B cell (primary cell): ENCODE measurements around the gene PHLDA3. TPM values are rescaled to one million over a fixed set of nuclear protein-coding genes. Genes with fewer than 3 reads are reported as not detected.

Experiments
- ATAC-seq: fragments of 200-7000 bp; cut with Tn5 transposase; one replicate; pipeline ENCODE4 v1.10.0; 2021; ENCODE audit warnings: low read depth, mild to moderate bottlenecking, moderate number of reproducible peaks, moderate library complexity
- CTCF ChIA-PET: fragments of 350-600 bp; sonication (Branson Sonifier 250); formaldehyde crosslinking; loops from one replicate; lab custom pipeline; 2021; ENCODE audit warnings: antibody characterized with exemption, inconsistent platforms; lab: Charles Lee
- POLR2A ChIA-PET: fragments of 350-600 bp; sonication (Branson Sonifier 250); formaldehyde crosslinking; loops from one replicate; lab custom pipeline; 2021; ENCODE audit warnings: antibody characterized with exemption; lab: Charles Lee
- DNase-seq: peaks from one replicate; pipeline ENCODE4 v3.0.0; 2013
- H2AFZ ChIP-seq: 2 replicates; pipeline ENCODE4 v1.6.1; 2012; ENCODE audit warnings: mild to moderate bottlenecking, low read depth, low read length; ENCODE audit not compliant: insufficient read depth, poor library complexity, severe bottlenecking
- H3K27ac ChIP-seq, 2 donors: 1 replicate in 1 of 2; 2 replicates in 1 of 2; pipeline ENCODE4 v1.5.1; 2012 to 2013; ENCODE audit warnings: low read length in 2 of 2, mild to moderate bottlenecking in 2 of 2, moderate library complexity in 1 of 2
- H3K27me3 ChIP-seq, 4 experiments: fragments of 200-600 bp in 1 of 4; sonication (generic) in 1 of 4; replicated peaks in 1 of 4; 1 replicate in 2 of 4; 2 replicates in 2 of 4; pipeline versions ENCODE4 v1.6.1 to v1.7.0; 2013 to 2016; ENCODE audit warnings: low read length in 3 of 4, mild to moderate bottlenecking in 2 of 4, mixed read lengths in 1 of 4, moderate library complexity in 1 of 4; ENCODE audit not compliant: insufficient read depth in 4 of 4, control insufficient read depth in 3 of 4; ENCODE audit errors: control extremely low read depth in 1 of 4
- H3K36me3 ChIP-seq, 2 experiments: replicated peaks in 1 of 2; 1 replicate in 1 of 2; 2 replicates in 1 of 2; pipeline versions ENCODE4 v1.6.1 to v1.7.1; 2013; ENCODE audit warnings: low read length in 1 of 2; ENCODE audit not compliant: insufficient read depth in 2 of 2, control insufficient read depth in 1 of 2; ENCODE audit errors: control extremely low read depth in 1 of 2, extremely low read depth in 1 of 2
- H3K4me1 ChIP-seq, 2 donors: fragments of 200-600 bp in 1 of 2; sonication (generic) in 1 of 2; 1 replicate in 1 of 2; 2 replicates in 1 of 2; pipeline versions ENCODE4 v1.5.1 to v1.6.1; 2013 to 2017; ENCODE audit warnings: low read length in 2 of 2; ENCODE audit not compliant: control insufficient read depth in 2 of 2, insufficient read depth in 2 of 2
- H3K4me2 ChIP-seq: replicated peaks from 2 replicates; pipeline ENCODE3; 2012; ENCODE audit warnings: mild to moderate bottlenecking, low read depth, low read length; ENCODE audit not compliant: poor library complexity, severe bottlenecking
- H3K4me3 ChIP-seq, 5 experiments: fragments of 200-600 bp in 1 of 5; sonication (generic) in 1 of 5; 1 replicate in 3 of 5; 2 replicates in 2 of 5; pipeline versions ENCODE4 v1.5.1 to v1.7.0; 2011 to 2016; ENCODE audit warnings: low read length in 4 of 5, mild to moderate bottlenecking in 4 of 5, low read depth in 2 of 5, control low read depth in 1 of 5, moderate library complexity in 1 of 5; ENCODE audit not compliant: insufficient read depth in 1 of 5; ENCODE audit errors: control extremely low read depth in 1 of 5, extremely low read depth in 1 of 5
- H3K79me2 ChIP-seq: fragments of 200-600 bp; sonication (generic); one replicate; pipeline ENCODE4 v1.6.0; 2016; ENCODE audit warnings: low read length; ENCODE audit not compliant: control insufficient read depth, insufficient read depth
- H3K9ac ChIP-seq: fragments of 200-600 bp; sonication (generic); 2 replicates; pipeline ENCODE4 v1.6.1; 2017; ENCODE audit warnings: mild to moderate bottlenecking, low read length, moderate library complexity
- H3K9me3 ChIP-seq, 3 donors: one replicate each; pipeline versions ENCODE4 v1.6.1 to v1.7.1; 2013; ENCODE audit warnings: low read length in 2 of 3; ENCODE audit not compliant: control insufficient read depth in 2 of 3, insufficient read depth in 1 of 3; ENCODE audit errors: control extremely low read depth in 1 of 3
- H4K20me1 ChIP-seq: 2 replicates; pipeline ENCODE4 v1.6.0; 2012; ENCODE audit warnings: mild to moderate bottlenecking, low read length; ENCODE audit not compliant: insufficient read depth, control insufficient read depth, poor library complexity, severe bottlenecking
- H3K27ac Mint-ChIP-seq: one replicate; pipeline ENCODE4 v1.8.0; 2021; ENCODE audit warnings: mixed read lengths
- H3K27me3 Mint-ChIP-seq: one replicate; pipeline ENCODE4 v1.8.0; 2021; ENCODE audit warnings: mixed read lengths
- H3K4me1 Mint-ChIP-seq: one replicate; pipeline ENCODE4 v1.8.0; 2021; ENCODE audit warnings: mixed read lengths
- H3K4me3 Mint-ChIP-seq: one replicate; pipeline ENCODE4 v1.8.0; 2021; ENCODE audit warnings: mixed read lengths
- H3K9me3 Mint-ChIP-seq: one replicate; pipeline ENCODE4 v1.8.0; 2022; ENCODE audit warnings: mixed read lengths; ENCODE audit not compliant: insufficient read depth
- EZH2 ChIP-seq: IDR thresholded peaks from 2 replicates; pipeline ENCODE4 v1.6.1; 2012; ENCODE audit warnings: borderline replicate concordance, low read depth, mild to moderate bottlenecking, moderate library complexity, low read length; ENCODE audit not compliant: insufficient read depth, poor library complexity, severe bottlenecking
- WGBS: methylation state at CpG from one replicate; pipeline ENCODE4 v1.1.5; 2013; ENCODE audit warnings: missing lambda C conversion rate; ENCODE audit not compliant: insufficient coverage; 5-methylcytosine and 5-hydroxymethylcytosine counted together
- intact Hi-C: fragments of 100-400 bp; cut with micrococcal nuclease; formaldehyde crosslinking; loops from one replicate; pipeline ENCODE4 v1.10.0; 2022
- polyA plus RNA-seq: library from polyadenylated mRNA; depleted of rRNA; stranded (reverse); fragments of >200 nt; gene quantifications from 2 replicates; pipeline ENCODE4 v1.2.3, GENCODE V29; 2012
- total RNA-seq, 2 donors: library from RNA; stranded (reverse); fragments of 120-200 nt in 1 of 2; gene quantifications; 1 replicate in 1 of 2; 2 replicates in 1 of 2; pipeline versions ENCODE4 v1.2.3 to v1.2.4, GENCODE V29; 2013 to 2022
- TF ChIP-seq, protein P1 (sequence below): fragments of 200-600 bp; IDR thresholded peaks from one replicate; pipeline ENCODE4 v1.8.0; 2022; ENCODE audit warnings: antibody characterized with exemption, mild to moderate bottlenecking

The PHLDA3 gene
- total and polyA plus RNA-seq, 2 donors (not counting 1 experiment from before 2014, with no cell fraction given), result 0.20 to 0.30 TPM

- H3K9me3 ChIP-seq, result no peaks in the 10 kb centered on the region
- no peaks in the 10 kb centered on the region for H3K36me3 ChIP-seq
- ChIA-PET POLR2A (no interaction called here), CTCF (interaction anchor here (1.5 to 13.3 kb wide), 10 partner anchors 10 to 499 kb away, joined by 3 to 407 read pairs (median 40); no protein-coding TSS in a partner anchor)
- H3K4me2 ChIP-seq, result no peak overlapping the region
- peaks cover 9% of the 10 kb centered on the region for H4K20me1 ChIP-seq
- no peak overlapping the region for H3K4me3 Mint-ChIP-seq
- peaks cover 0 to 3% of the 10 kb centered on the region in 2 donors for H3K4me1 ChIP-seq
- H3K79me2 ChIP-seq, result peaks cover 5% of the 10 kb centered on the region
- H3K27me3 ChIP-seq, result no peaks in the 10 kb centered on the region
- H3K9ac ChIP-seq, result no peak overlapping the region
- no peak overlapping the region for H3K27ac Mint-ChIP-seq
- H2AFZ ChIP-seq, result no peak overlapping the region
- H3K27ac ChIP-seq, result no peak overlapping the region
- DNase-seq, result no peak
- no peaks in the 10 kb centered on the region for H3K9me3 Mint-ChIP-seq
- H3K4me1 Mint-ChIP-seq, result peaks cover 12% of the 10 kb centered on the region
- H3K27me3 Mint-ChIP-seq, result no peaks in the 10 kb centered on the region
- no peak overlapping the region for H3K4me3 ChIP-seq
- ATAC-seq, result no peak
- intact Hi-C loops, result no loop called here
- 100% methylated on average over 2 of the region's 2 CpGs for WGBS
- TF ChIP-seq, protein P1, sequence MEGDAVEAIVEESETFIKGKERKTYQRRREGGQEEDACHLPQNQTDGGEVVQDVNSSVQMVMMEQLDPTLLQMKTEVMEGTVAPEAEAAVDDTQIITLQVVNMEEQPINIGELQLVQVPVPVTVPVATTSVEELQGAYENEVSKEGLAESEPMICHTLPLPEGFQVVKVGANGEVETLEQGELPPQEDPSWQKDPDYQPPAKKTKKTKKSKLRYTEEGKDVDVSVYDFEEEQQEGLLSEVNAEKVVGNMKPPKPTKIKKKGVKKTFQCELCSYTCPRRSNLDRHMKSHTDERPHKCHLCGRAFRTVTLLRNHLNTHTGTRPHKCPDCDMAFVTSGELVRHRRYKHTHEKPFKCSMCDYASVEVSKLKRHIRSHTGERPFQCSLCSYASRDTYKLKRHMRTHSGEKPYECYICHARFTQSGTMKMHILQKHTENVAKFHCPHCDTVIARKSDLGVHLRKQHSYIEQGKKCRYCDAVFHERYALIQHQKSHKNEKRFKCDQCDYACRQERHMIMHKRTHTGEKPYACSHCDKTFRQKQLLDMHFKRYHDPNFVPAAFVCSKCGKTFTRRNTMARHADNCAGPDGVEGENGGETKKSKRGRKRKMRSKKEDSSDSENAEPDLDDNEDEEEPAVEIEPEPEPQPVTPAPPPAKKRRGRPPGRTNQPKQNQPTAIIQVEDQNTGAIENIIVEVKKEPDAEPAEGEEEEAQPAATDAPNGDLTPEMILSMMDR, result no peak
- TF ChIP-seq EZH2, result no peak
These were observed 45.5 kb upstream of the PHLDA3 start for GRCh38 chr1:201514466-201514865.

DNA sequence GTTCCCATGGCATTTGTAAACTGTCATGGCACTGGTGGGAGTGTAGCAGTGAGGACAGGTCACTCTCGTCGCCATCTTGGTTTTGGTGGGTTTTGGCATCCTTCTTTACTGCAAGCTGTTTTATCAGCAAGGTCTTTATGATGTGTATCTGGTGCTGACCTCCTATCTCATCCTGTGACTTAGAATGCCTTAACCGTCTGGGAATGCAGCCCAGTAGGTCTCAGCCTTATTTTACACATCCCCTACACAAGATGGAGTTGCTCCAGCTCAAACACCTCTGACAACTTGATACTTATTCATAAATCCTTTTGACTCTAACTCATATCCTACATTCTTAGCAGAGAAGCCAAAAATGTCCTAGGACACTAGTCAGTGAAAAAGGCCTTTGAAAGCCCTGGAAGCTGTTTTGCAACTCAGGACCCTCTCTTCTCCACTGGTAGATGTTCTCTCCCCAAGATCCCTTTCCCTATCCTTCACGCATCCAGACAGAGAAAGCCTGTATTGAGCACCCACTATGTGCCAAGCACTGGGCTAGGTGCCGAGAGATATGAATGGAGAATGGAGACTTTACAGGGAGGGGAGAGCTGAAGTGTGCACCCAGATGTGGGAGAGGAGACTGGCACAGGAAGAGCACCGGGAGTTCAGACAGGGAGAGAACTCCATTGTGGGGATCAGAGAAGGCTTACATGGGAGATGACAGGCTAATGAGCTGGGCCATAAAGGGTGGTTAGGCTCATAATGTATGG lies 44.7 kb upstream of the PHLDA3 start:
- H3K79me2 ChIP-seq, result peaks cover 5% of the 10 kb centered on the region
- TF ChIP-seq EZH2, result no peak
- TF ChIP-seq, protein P1, result no peak
- no peaks in the 10 kb centered on the region for H3K9me3 ChIP-seq
- H3K27ac ChIP-seq, result no peak overlapping the region
- H3K4me1 Mint-ChIP-seq, result peaks cover 12% of the 10 kb centered on the region
- H3K27me3 Mint-ChIP-seq, result no peaks in the 10 kb centered on the region
- H3K9me3 Mint-ChIP-seq, result no peaks in the 10 kb centered on the region
- no peak overlapping the region for H3K4me3 Mint-ChIP-seq
- H3K9ac ChIP-seq, result no peak overlapping the region
- peaks cover 9% of the 10 kb centered on the region for H4K20me1 ChIP-seq
- H3K4me3 ChIP-seq, result no peak overlapping the region
- ATAC-seq, result no peak
- no peaks in the 10 kb centered on the region for H3K27me3 ChIP-seq
- H3K27ac Mint-ChIP-seq, result no peak overlapping the region
- no peak overlapping the region for H2AFZ ChIP-seq
- H3K4me1 ChIP-seq, result peaks cover 0 to 3% of the 10 kb centered on the region in 2 donors
- no peak for DNase-seq
- no peak overlapping the region for H3K4me2 ChIP-seq
- CTCF ChIA-PET, result interaction anchor here (0.6 to 13.3 kb wide), 19 partner anchors 11 to 498 kb away, joined by 3 to 407 read pairs (median 10); partner anchors contain the start of gene NAV1
- H3K36me3 ChIP-seq, result no peaks in the 10 kb centered on the region
- POLR2A ChIA-PET, result interaction anchor here (0.9 kb wide), 1 partner anchor 31 kb away, joined by 3 read pairs; no protein-coding TSS in a partner anchor
- intact Hi-C loops, result loop anchor here (1.0 kb wide), 2 partner anchors 31 to 65 kb away; no protein-coding TSS in a partner anchor
- WGBS, result 96% methylated on average over 3 of the region's 6 CpGs
